Measurements from ENCODE around the gene ROCK2. TPM values are rescaled to one million over a fixed set of nuclear protein-coding genes. Genes with fewer than 3 reads are reported as not detected.

Gene ROCK2
- total RNA-seq (2022; extraction: Qiagen RNA extraction; ENCODE audit: low read depth): 16.2 to 36.7 TPM (median 29.1 TPM) in 5 replicates

DNA sequence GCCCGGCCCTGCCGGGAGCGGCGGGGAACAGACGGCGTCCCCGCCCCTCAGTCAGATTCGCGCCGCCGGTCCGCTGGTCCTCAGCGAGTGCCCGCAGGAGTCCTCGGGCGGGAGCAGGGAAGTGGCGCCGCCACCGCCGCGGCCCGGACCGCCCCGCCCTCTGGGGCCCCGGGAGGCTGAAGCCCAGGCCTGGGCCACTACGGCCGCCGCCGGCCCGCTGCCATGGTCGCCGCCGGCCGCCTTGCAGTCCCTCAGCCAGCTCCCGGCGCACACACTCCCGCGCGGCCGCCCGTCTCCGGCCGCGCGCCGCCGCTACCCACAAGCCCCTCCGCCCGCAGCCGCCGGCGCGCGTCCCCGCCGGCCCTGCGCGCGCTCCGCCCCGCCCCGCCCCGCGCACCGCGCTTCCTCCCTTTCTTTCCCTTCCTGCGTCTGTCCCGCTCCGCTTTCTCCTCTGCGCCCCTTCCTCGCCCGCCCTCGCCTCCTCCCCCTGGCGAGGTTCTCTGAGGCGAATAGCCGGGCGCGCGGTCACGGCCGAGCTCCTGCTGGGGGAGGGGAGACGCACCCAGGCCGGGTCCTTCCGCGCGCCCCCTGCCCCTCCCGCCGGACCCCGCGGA lies at the start of gene ROCK2:
TSS of gene ROCK2 (minus strand) at position 295 of the 614 bp plus-strand sequence. CDS start 500 bp downstream, outside the sequence.

GRCh38 chr2:11155381-11156035 lies 188.9 kb downstream of the ROCK2 start, which contains the start of gene SLC66A3:
TSS of gene SLC66A3 (plus strand) at chr2:11155467. CDS start at chr2:11155547, 80 bp downstream.

Other genes starting within 250 kb of the ROCK2 start
- gene SLC66A3, start 189.2 kb downstream of the ROCK2 start, total RNA-seq (2022; extraction: Qiagen RNA extraction; ENCODE audit: low read depth): 29.0 to 43.0 TPM (median 37.1 TPM) in 5 replicates
- gene E2F6, start 121.5 kb upstream of the ROCK2 start, total RNA-seq (2022; extraction: Qiagen RNA extraction; ENCODE audit: low read depth): 20.5 to 30.7 TPM (median 27.2 TPM) in 5 replicates
- gene GREB1, start 189.4 kb upstream of the ROCK2 start, total RNA-seq (2022; extraction: Qiagen RNA extraction; ENCODE audit: low read depth): 1.8 to 3.7 TPM (median 3.0 TPM) in 5 replicates

All from A549 treated with RU486 at 1 μM for 4 hours (cell line).